ENCODE data around the gene CAP1. TPM values are rescaled to one million over a fixed set of nuclear protein-coding genes. Genes with fewer than 3 reads are reported as not detected.

CAP1 gene
- total and polyA plus RNA-seq, 9 of the 15 experiments (the other 6 are each of a cell fraction or from before 2014, with no cell fraction given), result 230 to 658 (median 281) TPM

- TF ChIP-seq, protein P1, sequence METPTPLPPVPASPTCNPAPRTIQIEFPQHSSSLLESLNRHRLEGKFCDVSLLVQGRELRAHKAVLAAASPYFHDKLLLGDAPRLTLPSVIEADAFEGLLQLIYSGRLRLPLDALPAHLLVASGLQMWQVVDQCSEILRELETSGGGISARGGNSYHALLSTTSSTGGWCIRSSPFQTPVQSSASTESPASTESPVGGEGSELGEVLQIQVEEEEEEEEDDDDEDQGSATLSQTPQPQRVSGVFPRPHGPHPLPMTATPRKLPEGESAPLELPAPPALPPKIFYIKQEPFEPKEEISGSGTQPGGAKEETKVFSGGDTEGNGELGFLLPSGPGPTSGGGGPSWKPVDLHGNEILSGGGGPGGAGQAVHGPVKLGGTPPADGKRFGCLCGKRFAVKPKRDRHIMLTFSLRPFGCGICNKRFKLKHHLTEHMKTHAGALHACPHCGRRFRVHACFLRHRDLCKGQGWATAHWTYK (CRISPR knock-in tag; IDR thresholded peaks at IDR 0.05), result 0 out of 2 replicates have a peak, but pooled peaks have one; percentile 12
- TF ChIP-seq TEAD4 (IDR thresholded peaks at IDR 0.05; ENCODE audit: low read length) (no peak), TEAD4 (CRISPR knock-in tag; IDR thresholded peaks at IDR 0.05; ENCODE audit: borderline replicate concordance) (no peak), PTTG1 (tag; IDR thresholded peaks at IDR 0.05; ENCODE audit: low read depth) (no peak), MBD2 (IDR thresholded peaks at IDR 0.05; ENCODE audit: borderline replicate concordance, low read depth) (no peak), ZBTB7A (IDR thresholded peaks at IDR 0.05; ENCODE audit: borderline replicate concordance, control insufficient read depth, low read depth, low read length) (no peak), POLR2H (tag; IDR thresholded peaks at IDR 0.05; ENCODE audit: low read depth) (0 out of 2 replicates have a peak, but pooled peaks have one; percentile 5), ZC3H11A (IDR thresholded peaks at IDR 0.05; ENCODE audit: low read depth, low read length) (no peak), PML (IDR thresholded peaks at IDR 0.05; ENCODE audit: low read length) (peak; percentile 17; the same call in 1 of the 2 replicates)
These were observed 32.5 kb downstream of the CAP1 start (continued) for GRCh38 chr1:40073062-40073461.

GRCh38 chr1:40075266-40075665 lies 34.7 kb downstream of the CAP1 start:
- Histone ChIP-seq H3K4me1 (replicated peaks in 1 of 2; ENCODE audit: control insufficient read depth in 2 of 2, insufficient read depth in 2 of 2, low read length in 2 of 2) (peaks cover 0 to 13% of the 10 kb centered on the region in 2 experiments; a peak in 3 of 5 replicates), H3K4me3 (no peak overlapping the region), H4K20me1 (replicated peaks; ENCODE audit: control insufficient read depth, insufficient read depth, low read length) (no peaks in the 10 kb centered on the region), H3K9me1 (ENCODE audit: control insufficient read depth, insufficient read depth, low read length) (no peaks in the 10 kb centered on the region), H3K36me3 (ENCODE audit: control insufficient read depth, insufficient read depth, low read length) (peaks cover 89% of the 10 kb centered on the region), H3K27me3 (ENCODE audit: control insufficient read depth in 2 of 2, insufficient read depth in 2 of 2, low read length in 2 of 2) (no peaks in the 10 kb centered on the region), H3K79me2 (ENCODE audit: control insufficient read depth, insufficient read depth, low read length) (no peaks in the 10 kb centered on the region), H2AFZ (ENCODE audit: low read depth, low read length) (no peak overlapping the region), H3K9ac (ENCODE audit: insufficient read depth in 1 of 2, low read depth in 2 of 2, low read length in 2 of 2) (no peak overlapping the region), H3K9me3 (replicated peaks; ENCODE audit: control insufficient read depth, insufficient read depth, low read depth, low read length) (no peaks in the 10 kb centered on the region), H3K4me2 (ENCODE audit: insufficient read depth, low read length) (no peak overlapping the region), H3K27ac (ENCODE audit: extremely low read depth, low read depth, low read length) (no peak overlapping the region)
- intact Hi-C loops (cut with micrococcal nuclease) (no loop called here), in situ Hi-C loops (cut with MboI) (no loop called here)
- no peak for DNase-seq (ENCODE audit: extremely low read depth in 1 of 4, low spot score in 3 of 4)
- TF ChIP-seq POLR2H (tag; IDR thresholded peaks at IDR 0.05; ENCODE audit: low read depth), result peak; percentile 53
- no peak for TF ChIP-seq YY1 (IDR thresholded peaks at IDR 0.05; ENCODE audit: borderline replicate concordance in 1 of 3, control insufficient read depth in 1 of 3, extremely low read depth in 1 of 3, insufficient read depth in 3 of 3, insufficient read length in 1 of 3, insufficient replicate concordance in 2 of 3, low read depth in 1 of 3, low read length in 2 of 3)
- TF ChIP-seq POU5F1 (IDR thresholded peaks at IDR 0.05; ENCODE audit: borderline replicate concordance, low read depth, low read length, partially characterized antibody), result no peak
- TF ChIP-seq ZNF175 (CRISPR knock-in tag; IDR thresholded peaks at IDR 0.05; ENCODE audit: low read depth), result 0 out of 2 replicates have a peak, but pooled peaks have one; percentile 47
- TF ChIP-seq FOXA3 (CRISPR knock-in tag; conservative IDR thresholded peaks at IDR 0.05 in 1 of 2, IDR thresholded peaks at IDR 0.05 in 1 of 2), result no peak
- 0 out of 2 replicates have a peak, but pooled peaks have one; percentile 31 for TF ChIP-seq TCF3 (CRISPR knock-in tag; IDR thresholded peaks at IDR 0.05)
- TF ChIP-seq ARID1B (IDR thresholded peaks at IDR 0.05), result 0 out of 2 replicates have a peak, but pooled peaks have one; percentile 14
- TF ChIP-seq HNRNPL (IDR thresholded peaks at IDR 0.05; ENCODE audit: low read depth, low read length), result no peak
- no peak for TF ChIP-seq L3MBTL2 (IDR thresholded peaks at IDR 0.05)
- TF ChIP-seq, protein P2, sequence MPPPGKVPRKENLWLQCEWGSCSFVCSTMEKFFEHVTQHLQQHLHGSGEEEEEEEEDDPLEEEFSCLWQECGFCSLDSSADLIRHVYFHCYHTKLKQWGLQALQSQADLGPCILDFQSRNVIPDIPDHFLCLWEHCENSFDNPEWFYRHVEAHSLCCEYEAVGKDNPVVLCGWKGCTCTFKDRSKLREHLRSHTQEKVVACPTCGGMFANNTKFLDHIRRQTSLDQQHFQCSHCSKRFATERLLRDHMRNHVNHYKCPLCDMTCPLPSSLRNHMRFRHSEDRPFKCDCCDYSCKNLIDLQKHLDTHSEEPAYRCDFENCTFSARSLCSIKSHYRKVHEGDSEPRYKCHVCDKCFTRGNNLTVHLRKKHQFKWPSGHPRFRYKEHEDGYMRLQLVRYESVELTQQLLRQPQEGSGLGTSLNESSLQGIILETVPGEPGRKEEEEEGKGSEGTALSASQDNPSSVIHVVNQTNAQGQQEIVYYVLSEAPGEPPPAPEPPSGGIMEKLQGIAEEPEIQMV (tag; conservative IDR thresholded peaks at IDR 0.05; ENCODE audit: low read depth), result no peak
- ATAC-seq, result no peak
- WGBS (ENCODE audit: insufficient coverage, low coverage, missing lambda C conversion rate), result 54% methylated on average over 4 of the region's 4 CpGs
- no peak for FAIRE-seq
- CTCF ChIA-PET (ENCODE audit: low intra/inter-chr PET ratio), result interaction anchor here (1.9 kb wide), 1 partner anchor 263 kb away, joined by 6 read pairs; no protein-coding TSS in a partner anchor
- no TSS peak for BruUV-seq (replicated peaks)
- POLR2A ChIA-PET, result interaction anchor here (0.7 to 2.1 kb wide), 3 partner anchors 10 to 173 kb away, joined by 3 to 11 read pairs (median 4); no protein-coding TSS in a partner anchor
